ENCODE data around the gene PCSK5.

Gene PCSK5

DNA sequence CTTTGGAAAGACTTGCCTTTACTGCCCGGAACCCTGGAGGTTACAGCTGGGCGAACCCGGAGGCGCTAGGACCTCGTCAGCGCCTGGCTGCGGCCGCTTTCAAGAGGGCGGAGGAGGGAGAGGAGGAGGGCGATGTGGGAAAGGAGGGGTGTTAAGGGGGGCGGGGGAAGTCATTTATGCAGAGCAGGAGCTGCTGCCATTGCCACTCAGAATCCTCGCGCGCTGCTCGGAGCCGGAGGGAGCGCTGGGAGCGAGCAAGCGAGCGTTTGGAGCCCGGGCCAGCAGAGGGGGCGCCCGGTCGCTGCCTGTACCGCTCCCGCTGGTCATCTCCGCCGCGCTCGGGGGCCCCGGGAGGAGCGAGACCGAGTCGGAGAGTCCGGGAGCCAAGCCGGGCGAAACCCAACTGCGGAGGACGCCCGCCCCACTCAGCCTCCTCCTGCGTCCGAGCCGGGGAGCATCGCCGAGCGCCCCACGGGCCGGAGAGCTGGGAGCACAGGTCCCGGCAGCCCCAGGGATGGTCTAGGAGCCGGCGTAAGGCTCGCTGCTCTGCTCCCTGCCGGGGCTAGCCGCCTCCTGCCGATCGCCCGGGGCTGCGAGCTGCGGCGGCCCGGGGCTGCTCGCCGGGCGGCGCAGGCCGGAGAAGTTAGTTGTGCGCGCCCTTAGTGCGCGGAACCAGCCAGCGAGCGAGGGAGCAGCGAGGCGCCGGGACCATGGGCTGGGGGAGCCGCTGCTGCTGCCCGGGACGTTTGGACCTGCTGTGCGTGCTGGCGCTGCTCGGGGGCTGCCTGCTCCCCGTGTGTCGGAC lies at the start of gene PCSK5:
Gene PCSK5 (plus strand): TSS at position 202 of the 805 bp plus-strand sequence. CDS start 509 bp downstream, at position 711.
- no peaks in the 10 kb centered on the region for H3K27me3 ChIP-seq (ENCODE audit: control insufficient read depth in 1 of 2, insufficient read depth in 2 of 2, low read length in 2 of 2)
- peak within 1 kb of the TSS; percentile 81 for H3K27ac ChIP-seq (ENCODE audit: low read depth, low read length)
- H3K9me3 ChIP-seq (ENCODE audit: low read length): no peaks in the 10 kb centered on the region
- H3K4me1 ChIP-seq (ENCODE audit: insufficient read depth, low read length): peaks cover 17% of the 10 kb centered on the region
- peak within 1 kb of the TSS; percentile 35 for H3K9ac ChIP-seq (ENCODE audit: low read length)
- H3K4me3 ChIP-seq (ENCODE audit: low read depth in 1 of 2, low read length in 2 of 2): peak within 1 kb of the TSS; percentile 78 to 86
- no peaks in the 10 kb centered on the region for H3K36me3 ChIP-seq (ENCODE audit: insufficient read depth, low read length)

DNA sequence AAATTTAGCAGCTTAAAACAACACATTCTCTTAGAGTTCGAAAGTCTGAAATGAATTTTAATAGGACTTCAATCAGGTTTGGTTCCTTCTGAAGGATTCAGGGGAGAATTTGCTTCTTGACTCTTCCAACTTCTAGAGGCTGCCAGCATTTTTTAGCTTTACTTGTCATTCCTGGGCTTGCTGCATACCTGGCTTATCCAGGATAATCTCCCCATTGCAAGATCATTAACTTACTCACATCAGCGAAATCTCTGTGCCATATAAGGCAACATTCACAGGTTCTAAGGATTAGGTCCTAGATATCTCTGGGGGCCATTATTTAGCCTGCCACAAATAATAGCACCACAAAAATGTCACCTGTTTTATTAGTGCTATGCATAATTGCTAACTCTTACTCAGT lies 46.2 kb upstream of the PCSK5 start:
- no peaks in the 10 kb centered on the region for H3K9me3 ChIP-seq (ENCODE audit: low read length)
- no peak overlapping the region for H3K27ac ChIP-seq (ENCODE audit: low read depth, low read length)
- H3K27me3 ChIP-seq (ENCODE audit: control insufficient read depth in 1 of 2, insufficient read depth in 2 of 2, low read length in 2 of 2): no peaks in the 10 kb centered on the region
- H3K4me3 ChIP-seq (ENCODE audit: low read depth in 1 of 2, low read length in 2 of 2): no peak overlapping the region
- no peaks in the 10 kb centered on the region for H3K36me3 ChIP-seq (ENCODE audit: insufficient read depth, low read length)
- H3K4me1 ChIP-seq (ENCODE audit: insufficient read depth, low read length): no peaks in the 10 kb centered on the region
- H3K9ac ChIP-seq (ENCODE audit: low read length): no peak overlapping the region

DNA sequence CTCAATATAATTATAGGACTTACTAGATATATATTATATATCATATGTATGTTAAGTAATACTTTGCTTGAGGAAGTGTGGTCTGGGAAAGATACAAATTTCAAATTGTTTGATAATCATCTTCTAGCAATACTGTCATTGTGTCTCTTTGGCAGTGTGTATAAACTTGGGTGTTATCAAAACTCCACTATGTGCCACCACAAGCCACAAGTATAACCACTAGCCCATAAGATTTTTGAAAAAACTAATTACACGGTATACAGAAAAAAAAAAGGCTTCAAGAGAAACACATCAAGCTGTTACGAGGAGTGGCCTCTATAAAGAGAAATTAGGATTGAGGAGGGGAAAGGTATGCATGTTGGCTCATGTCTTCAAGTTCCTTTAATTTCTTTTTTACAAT lies 44.7 kb upstream of the PCSK5 start:
- H3K9ac ChIP-seq (ENCODE audit: low read length): no peak overlapping the region
- no peak overlapping the region for H3K4me3 ChIP-seq (ENCODE audit: low read depth in 1 of 2, low read length in 2 of 2)
- no peaks in the 10 kb centered on the region for H3K27me3 ChIP-seq (ENCODE audit: control insufficient read depth in 1 of 2, insufficient read depth in 2 of 2, low read length in 2 of 2)
- no peaks in the 10 kb centered on the region for H3K36me3 ChIP-seq (ENCODE audit: insufficient read depth, low read length)
- H3K9me3 ChIP-seq (ENCODE audit: low read length): no peaks in the 10 kb centered on the region
- H3K4me1 ChIP-seq (ENCODE audit: insufficient read depth, low read length): no peaks in the 10 kb centered on the region
- no peak overlapping the region for H3K27ac ChIP-seq (ENCODE audit: low read depth, low read length)

DNA sequence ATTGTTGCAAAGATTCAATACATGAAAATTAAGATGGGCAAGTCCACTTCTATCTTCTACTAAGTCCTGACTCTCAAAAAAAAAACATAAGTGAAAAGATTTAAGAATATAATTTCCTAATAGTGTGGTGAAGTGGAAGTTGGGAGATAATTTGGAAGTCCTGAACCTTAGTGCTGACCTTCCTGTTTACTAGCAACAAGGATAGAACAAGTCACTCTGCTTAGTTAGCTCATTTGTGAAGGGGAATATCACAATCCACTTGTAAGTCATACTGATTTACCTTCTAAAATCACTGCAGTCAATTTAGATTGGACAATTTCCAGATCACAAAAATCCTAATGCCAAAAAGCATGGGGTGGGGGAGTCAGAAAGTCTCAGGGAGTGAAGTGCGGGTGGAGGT lies 43.4 kb upstream of the PCSK5 start:
- H3K9ac ChIP-seq (ENCODE audit: low read length): no peak overlapping the region
- no peak overlapping the region for H3K27ac ChIP-seq (ENCODE audit: low read depth, low read length)
- no peak overlapping the region for H3K4me3 ChIP-seq (ENCODE audit: low read depth in 1 of 2, low read length in 2 of 2)
- no peaks in the 10 kb centered on the region for H3K9me3 ChIP-seq (ENCODE audit: low read length)
- no peaks in the 10 kb centered on the region for H3K36me3 ChIP-seq (ENCODE audit: insufficient read depth, low read length)
- H3K4me1 ChIP-seq (ENCODE audit: insufficient read depth, low read length): no peaks in the 10 kb centered on the region
- H3K27me3 ChIP-seq (ENCODE audit: control insufficient read depth in 1 of 2, insufficient read depth in 2 of 2, low read length in 2 of 2): no peaks in the 10 kb centered on the region

DNA sequence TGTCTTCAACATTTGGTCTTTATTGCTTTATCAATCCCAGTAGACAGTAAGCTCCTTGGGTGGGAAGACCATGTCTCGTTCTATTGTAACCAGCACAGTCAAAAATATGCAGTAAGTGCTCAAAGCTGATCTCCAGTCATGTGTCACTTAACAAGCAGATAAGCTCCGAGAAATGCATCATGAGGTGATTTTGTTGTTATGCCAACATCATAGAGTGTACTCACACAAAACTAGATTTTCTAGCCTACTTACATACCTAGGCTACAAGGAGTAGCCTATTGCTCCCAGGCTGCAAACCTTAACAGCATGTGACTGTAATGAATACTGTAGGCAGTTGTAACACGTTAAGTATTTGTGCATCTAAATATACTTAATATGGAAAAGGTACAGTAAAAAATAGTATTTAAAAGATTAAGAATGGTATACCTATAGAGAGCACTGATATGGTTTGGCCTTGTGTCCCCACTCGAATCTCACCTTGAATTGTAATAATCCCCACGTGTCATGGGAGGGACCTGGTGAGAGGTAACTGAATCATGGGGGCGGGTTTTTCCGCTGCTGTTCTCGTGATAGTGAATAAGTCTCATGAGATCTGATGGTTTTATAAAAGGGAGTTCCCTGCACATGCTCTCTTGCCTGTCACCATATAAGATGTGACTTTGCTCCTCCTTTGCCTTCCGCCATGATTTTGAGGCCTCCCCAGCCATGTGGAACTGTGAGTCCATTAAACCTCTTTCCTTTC lies 39.8 kb upstream of the PCSK5 start:
- Histone ChIP-seq H3K27ac (ENCODE audit: low read depth, low read length) (no peak overlapping the region), H3K9me3 (ENCODE audit: low read length) (no peaks in the 10 kb centered on the region), H3K36me3 (ENCODE audit: insufficient read depth, low read length) (no peaks in the 10 kb centered on the region), H3K27me3 (ENCODE audit: control insufficient read depth in 1 of 2, insufficient read depth in 2 of 2, low read length in 2 of 2) (no peaks in the 10 kb centered on the region), H3K9ac (ENCODE audit: low read length) (no peak overlapping the region), H3K4me3 (ENCODE audit: low read depth in 1 of 2, low read length in 2 of 2) (no peak overlapping the region), H3K4me1 (ENCODE audit: insufficient read depth, low read length) (no peaks in the 10 kb centered on the region)

DNA sequence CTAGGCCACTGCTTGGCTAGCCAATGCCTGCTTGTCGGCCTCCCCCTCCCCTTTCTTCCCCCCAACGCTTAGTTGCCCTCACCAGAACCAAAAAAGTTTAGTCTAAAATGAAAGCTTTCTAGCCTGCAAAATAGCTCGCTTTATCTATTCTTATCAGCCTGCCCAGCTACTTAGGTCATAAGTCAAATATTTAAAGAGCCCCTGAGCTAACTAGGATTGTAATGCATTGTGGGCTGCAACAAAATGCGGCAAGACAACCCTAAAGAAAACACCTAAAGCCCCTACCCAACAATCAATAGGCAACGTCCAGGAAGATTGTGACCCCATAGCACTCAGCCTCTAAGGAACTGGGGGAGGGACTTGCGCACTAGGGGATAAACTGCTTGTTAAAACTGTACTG lies 38.6 kb upstream of the PCSK5 start:
- H3K27ac ChIP-seq (ENCODE audit: low read depth, low read length): no peak overlapping the region
- no peaks in the 10 kb centered on the region for H3K27me3 ChIP-seq (ENCODE audit: control insufficient read depth in 1 of 2, insufficient read depth in 2 of 2, low read length in 2 of 2)
- no peaks in the 10 kb centered on the region for H3K9me3 ChIP-seq (ENCODE audit: low read length)
- no peaks in the 10 kb centered on the region for H3K36me3 ChIP-seq (ENCODE audit: insufficient read depth, low read length)
- no peak overlapping the region for H3K9ac ChIP-seq (ENCODE audit: low read length)
- no peak overlapping the region for H3K4me3 ChIP-seq (ENCODE audit: low read depth in 1 of 2, low read length in 2 of 2)
- H3K4me1 ChIP-seq (ENCODE audit: insufficient read depth, low read length): no peaks in the 10 kb centered on the region

DNA sequence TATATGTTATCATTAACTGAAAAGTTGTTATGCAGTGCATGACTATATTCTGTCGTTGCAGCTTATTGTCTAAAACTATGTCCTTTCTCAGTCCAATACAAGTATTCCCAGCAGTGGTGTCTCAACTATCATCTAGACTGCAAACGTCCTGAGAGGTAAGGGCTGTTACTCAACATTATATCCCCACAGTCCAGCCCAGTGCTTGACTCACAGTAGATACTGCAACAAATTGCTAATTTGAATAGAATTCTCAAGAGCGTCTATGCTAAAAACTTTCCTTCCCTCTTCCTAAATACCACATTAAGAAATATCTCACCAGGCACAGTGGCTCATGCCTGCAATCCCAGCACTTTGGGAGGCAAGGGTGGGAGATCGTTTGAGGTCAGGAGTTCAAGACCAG lies 37.7 kb upstream of the PCSK5 start:
- Histone ChIP-seq H3K27ac (ENCODE audit: low read depth, low read length) (no peak overlapping the region), H3K9ac (ENCODE audit: low read length) (no peak overlapping the region), H3K4me1 (ENCODE audit: insufficient read depth, low read length) (no peaks in the 10 kb centered on the region), H3K27me3 (ENCODE audit: control insufficient read depth in 1 of 2, insufficient read depth in 2 of 2, low read length in 2 of 2) (no peaks in the 10 kb centered on the region), H3K9me3 (ENCODE audit: low read length) (no peaks in the 10 kb centered on the region), H3K36me3 (ENCODE audit: insufficient read depth, low read length) (no peaks in the 10 kb centered on the region), H3K4me3 (ENCODE audit: low read depth in 1 of 2, low read length in 2 of 2) (no peak overlapping the region)

DNA sequence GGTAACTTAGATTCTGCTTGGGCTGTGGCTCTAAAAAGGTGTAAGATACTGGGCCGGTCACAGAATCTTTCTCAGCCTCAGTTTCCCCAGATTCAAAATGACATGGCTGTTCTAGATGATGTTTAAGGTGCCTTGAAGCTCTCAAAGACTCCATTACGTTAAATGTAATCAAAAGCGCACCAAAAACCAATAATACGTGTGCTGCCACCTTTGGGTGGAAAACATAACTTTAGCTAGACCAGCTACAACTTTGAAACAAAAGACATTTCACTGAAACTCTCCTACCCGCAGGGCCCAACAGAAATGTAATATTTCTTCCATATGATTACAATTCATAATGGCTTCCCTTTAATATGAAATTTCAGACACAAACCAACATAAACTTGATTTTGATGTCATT lies 35.0 kb upstream of the PCSK5 start:
- no peaks in the 10 kb centered on the region for H3K27me3 ChIP-seq (ENCODE audit: control insufficient read depth in 1 of 2, insufficient read depth in 2 of 2, low read length in 2 of 2)
- no peaks in the 10 kb centered on the region for H3K9me3 ChIP-seq (ENCODE audit: low read length)
- H3K9ac ChIP-seq (ENCODE audit: low read length): no peak overlapping the region
- H3K36me3 ChIP-seq (ENCODE audit: insufficient read depth, low read length): no peaks in the 10 kb centered on the region
- no peak overlapping the region for H3K4me3 ChIP-seq (ENCODE audit: low read depth in 1 of 2, low read length in 2 of 2)
- no peak overlapping the region for H3K27ac ChIP-seq (ENCODE audit: low read depth, low read length)
- no peaks in the 10 kb centered on the region for H3K4me1 ChIP-seq (ENCODE audit: insufficient read depth, low read length)

DNA sequence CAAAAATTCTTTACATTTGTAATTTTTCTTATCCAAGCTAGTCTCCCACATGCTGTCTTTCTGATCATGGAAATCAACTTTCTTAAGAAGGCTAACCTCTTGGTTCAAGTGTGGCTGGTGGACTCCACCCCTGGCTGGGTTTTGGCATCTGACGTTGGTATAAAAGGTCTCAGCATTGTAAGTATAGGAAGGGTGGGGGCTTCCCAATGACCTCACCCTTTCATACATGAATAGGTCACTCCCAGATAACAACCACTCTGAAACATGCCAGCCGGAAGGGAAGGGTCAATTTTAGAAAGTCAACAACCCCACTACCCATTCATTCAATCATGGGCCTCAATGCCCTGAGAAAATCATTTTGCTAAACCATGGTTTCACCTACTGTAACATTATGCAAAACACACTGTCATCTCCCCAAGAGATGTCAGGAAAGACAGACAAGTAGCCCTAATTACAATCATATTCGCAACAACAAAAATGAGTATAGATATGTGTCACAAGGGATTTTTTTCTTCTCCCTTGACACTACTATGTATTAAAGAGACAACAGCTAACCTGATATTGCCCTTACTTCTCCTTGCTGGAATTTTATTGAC lies 31.9 kb upstream of the PCSK5 start:
- Histone ChIP-seq H3K36me3 (ENCODE audit: insufficient read depth, low read length) (no peaks in the 10 kb centered on the region), H3K4me3 (ENCODE audit: low read depth in 1 of 2, low read length in 2 of 2) (no peak overlapping the region), H3K27ac (ENCODE audit: low read depth, low read length) (no peak overlapping the region), H3K9ac (ENCODE audit: low read length) (no peak overlapping the region), H3K9me3 (ENCODE audit: low read length) (no peaks in the 10 kb centered on the region), H3K4me1 (ENCODE audit: insufficient read depth, low read length) (no peaks in the 10 kb centered on the region), H3K27me3 (ENCODE audit: control insufficient read depth in 1 of 2, insufficient read depth in 2 of 2, low read length in 2 of 2) (no peaks in the 10 kb centered on the region)

DNA sequence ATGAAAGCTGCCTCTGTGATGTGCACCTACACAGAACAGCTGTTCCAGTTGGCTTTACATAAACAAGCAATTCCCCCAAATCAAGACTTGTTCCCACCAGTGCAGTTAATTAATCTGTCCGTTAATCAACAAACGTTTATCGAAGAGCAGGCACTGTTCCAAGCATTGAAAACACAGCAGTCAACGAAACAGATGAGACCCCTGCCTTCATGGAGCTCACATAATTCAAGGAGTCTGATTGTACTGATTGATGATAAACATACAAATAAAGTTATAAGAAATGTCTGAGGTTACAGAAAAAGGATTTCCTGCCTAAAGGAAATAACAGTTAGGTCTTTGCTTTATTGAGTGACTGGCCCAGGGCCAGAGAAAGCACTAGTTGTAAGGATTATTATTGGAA lies 26.2 kb upstream of the PCSK5 start:
- no peaks in the 10 kb centered on the region for H3K9me3 ChIP-seq (ENCODE audit: low read length)
- no peaks in the 10 kb centered on the region for H3K36me3 ChIP-seq (ENCODE audit: insufficient read depth, low read length)
- no peaks in the 10 kb centered on the region for H3K27me3 ChIP-seq (ENCODE audit: control insufficient read depth in 1 of 2, insufficient read depth in 2 of 2, low read length in 2 of 2)
- no peak overlapping the region for H3K4me3 ChIP-seq (ENCODE audit: low read depth in 1 of 2, low read length in 2 of 2)
- H3K9ac ChIP-seq (ENCODE audit: low read length): no peak overlapping the region
- no peaks in the 10 kb centered on the region for H3K4me1 ChIP-seq (ENCODE audit: insufficient read depth, low read length)
- H3K27ac ChIP-seq (ENCODE audit: low read depth, low read length): no peak overlapping the region

DNA sequence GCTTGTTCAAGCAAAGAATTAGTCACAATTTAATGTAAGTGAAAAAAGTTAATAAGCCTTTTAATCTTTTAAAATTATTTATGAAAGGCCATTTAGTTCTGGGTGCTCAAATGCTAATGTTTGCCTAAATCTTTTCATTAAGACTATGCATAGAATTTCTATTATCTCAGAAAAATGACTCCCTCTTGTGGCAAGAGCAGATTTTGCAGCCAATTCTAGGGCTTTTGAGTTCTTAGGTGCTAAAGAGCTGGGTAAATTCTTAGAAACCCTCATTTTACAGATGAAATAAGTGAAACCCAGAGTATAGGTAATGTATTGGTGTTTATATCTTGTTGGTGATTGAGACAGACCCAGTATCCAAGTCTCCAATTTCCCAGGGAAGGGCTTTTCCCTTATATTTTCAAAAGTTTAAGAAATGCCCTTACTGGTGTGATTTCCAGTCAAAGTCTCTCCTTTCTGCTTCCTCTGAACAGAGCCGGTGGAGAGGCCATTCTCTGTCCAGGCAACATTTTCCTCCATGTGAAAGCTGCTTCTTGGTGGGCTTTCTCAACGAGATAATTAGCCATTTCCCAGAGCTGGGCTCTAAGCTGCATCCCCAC lies 24.1 kb upstream of the PCSK5 start:
- H3K27ac ChIP-seq (ENCODE audit: low read depth, low read length): no peak overlapping the region
- H3K36me3 ChIP-seq (ENCODE audit: insufficient read depth, low read length): no peaks in the 10 kb centered on the region
- no peaks in the 10 kb centered on the region for H3K9me3 ChIP-seq (ENCODE audit: low read length)

More for the DNA sequence above, 24.1 kb upstream of the PCSK5 start:
- Histone ChIP-seq H3K4me3 (ENCODE audit: low read depth in 1 of 2, low read length in 2 of 2) (no peak overlapping the region), H3K4me1 (ENCODE audit: insufficient read depth, low read length) (no peaks in the 10 kb centered on the region), H3K9ac (ENCODE audit: low read length) (no peak overlapping the region), H3K27me3 (ENCODE audit: control insufficient read depth in 1 of 2, insufficient read depth in 2 of 2, low read length in 2 of 2) (no peaks in the 10 kb centered on the region)
